ENCODE data around the gene ALS2CL. TPM values are rescaled to one million over a fixed set of nuclear protein-coding genes. Genes with fewer than 3 reads are reported as not detected.
"Not testable (repeated sequence)": the region's sequence is repeated elsewhere in the genome, so short reads cannot be mapped to it uniquely, and the experiment has no call there.

ALS2CL gene
- total RNA-seq, 1 experiment from 2014 or later = 0.90 TPM

DNA sequence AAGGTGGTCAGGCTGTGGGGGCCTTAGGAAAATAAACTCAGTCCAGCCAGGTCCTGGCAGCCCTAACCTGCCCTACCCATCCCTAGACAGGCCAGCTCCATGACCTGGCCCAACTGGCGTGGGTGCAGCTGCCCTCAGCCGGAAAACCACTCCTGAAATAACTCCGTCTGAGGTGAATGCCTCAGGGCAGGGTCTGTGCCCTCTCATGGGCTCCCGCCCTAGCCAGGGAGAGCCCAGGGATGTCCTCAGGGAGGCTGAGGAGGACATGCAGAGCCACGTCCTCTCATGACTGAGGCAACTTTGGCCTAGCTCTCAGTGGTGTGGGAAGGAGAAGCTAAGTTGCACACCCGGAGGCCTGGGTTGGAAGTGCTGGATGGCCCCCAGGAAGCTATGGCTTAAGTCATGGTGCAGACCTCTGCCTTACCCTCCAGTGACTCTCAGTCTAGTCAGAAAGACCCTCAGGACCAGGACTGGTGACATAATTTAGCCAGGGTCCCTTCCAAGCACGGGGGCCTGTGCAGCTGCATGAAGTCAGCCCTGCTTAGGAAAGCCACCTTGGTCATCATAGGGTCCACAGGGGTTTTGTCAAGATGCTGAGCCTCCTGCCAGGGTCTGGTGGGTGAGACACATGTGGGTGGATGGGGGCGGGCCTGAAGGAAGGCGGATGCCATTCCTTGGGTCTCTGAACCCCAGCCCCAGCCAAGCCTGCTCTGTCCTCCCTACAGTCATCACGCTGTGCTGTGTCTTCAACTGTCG is 15.1 kb upstream of the ALS2CL start:
- no peak for DNase-seq (ENCODE audit: low read depth, low spot score)
- in situ Hi-C loops (cut with HindIII; ENCODE audit: low pct_unique_long_range_greater_than_20kb, low sequenced_read_pairs) = no loop called here

DNA sequence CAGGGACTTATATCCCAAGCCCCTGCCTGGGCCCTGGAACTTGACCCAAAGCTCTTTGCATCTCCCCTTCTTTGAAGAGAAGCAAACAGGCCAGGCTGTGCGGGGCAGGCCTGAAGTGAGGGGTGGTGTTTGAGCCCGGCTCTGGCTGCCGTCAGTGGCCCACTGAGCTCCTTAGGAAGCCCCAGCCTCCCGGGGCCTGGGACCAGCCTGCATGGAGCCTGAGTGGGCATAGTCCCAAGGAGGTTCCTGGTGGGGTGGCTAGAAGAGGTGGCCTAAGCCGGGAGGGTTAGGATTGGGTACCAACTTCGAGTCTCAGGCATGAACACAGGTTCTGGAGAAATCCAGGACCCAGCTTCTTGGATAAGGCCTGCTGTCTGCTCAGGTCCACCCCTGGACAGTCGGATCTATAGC is 14.1 kb upstream of the ALS2CL start:
- in situ Hi-C loops (cut with HindIII; ENCODE audit: low pct_unique_long_range_greater_than_20kb, low sequenced_read_pairs) = no loop called here

DNA sequence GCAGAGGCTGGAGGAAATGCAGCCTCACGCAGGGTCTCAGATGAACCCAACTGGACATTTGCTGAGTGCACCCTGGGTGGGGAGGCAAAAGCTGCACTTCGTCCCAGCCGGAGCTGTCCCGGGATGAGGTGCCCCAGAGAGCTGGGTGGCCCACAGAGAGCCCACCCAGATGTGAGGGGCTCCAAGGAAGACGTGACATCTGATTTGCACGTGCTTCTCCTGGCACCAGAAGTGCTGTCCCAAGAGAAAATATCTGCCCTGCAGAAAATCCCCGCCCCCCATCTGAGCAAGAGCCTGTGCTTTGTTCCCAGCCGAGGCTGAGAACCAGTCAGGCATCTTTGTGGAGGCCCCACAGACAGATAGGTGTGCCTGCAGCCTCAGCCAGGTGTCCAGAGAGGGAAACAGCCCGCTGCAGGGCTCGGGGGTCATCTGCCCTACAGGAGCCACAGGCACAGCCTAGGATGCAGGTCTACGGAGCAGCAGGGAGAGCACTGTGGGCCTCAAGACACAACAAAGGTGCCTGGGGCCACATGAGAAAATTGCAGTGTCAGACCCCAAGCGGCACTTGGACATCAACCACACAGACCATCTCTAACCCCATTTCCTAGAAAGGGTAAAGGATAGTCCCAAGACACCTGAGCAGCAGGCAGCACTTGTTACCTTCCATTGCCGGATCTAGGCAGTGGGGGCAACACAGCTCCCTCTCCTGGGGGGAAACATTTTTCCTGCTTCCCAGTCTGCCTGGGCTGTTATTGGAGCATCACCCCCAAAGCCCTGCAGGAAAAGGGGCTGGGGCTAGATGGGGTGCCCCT is 13.5 kb upstream of the ALS2CL start:
- in situ Hi-C loops (cut with HindIII; ENCODE audit: low pct_unique_long_range_greater_than_20kb, low sequenced_read_pairs) = no loop called here
- DNase-seq (ENCODE audit: low read depth, low spot score) = no peak

More for the DNA sequence above, 14.1 kb upstream of the ALS2CL start:
- DNase-seq (ENCODE audit: low read depth, low spot score) = no peak

DNA sequence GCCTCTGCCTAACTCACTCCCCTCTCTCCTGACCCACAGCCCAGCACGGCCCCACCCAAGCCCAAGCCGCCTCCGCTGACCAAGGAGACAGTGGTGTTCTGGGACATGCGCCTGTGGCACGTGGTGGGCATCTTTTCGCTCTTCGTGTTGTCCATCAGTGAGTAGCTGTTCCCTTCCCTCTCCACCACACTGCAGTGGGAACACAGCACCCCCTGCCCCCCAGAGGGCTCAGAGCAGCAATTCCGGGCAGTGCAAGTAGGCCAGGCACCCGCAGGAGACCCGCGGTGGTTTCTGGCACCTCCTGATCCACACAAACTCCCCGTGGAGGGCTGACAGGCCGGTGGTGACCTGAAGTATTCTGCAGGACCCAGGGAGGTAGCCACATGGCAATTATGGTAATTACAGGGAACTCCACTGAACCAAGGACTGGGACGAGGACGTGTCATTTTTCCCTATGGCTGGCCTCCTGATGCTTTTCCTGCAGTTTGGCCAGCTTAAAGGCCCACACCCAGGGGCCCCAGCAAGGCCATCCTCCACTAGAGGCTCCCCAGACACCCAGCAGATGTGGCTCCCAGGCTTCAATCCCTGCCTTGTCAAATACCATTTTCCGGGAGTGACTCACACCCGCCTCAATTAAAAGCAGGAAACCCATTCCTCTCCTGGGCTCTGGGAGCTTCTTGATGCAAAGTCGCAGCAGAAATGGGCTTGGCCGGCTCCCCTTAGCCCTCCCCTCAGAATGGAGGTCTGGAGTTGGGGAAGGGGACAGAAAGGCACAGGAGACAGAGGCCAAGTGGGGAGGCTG is 12.5 kb upstream of the ALS2CL start:
- no peak for DNase-seq (ENCODE audit: low read depth, low spot score)

DNA sequence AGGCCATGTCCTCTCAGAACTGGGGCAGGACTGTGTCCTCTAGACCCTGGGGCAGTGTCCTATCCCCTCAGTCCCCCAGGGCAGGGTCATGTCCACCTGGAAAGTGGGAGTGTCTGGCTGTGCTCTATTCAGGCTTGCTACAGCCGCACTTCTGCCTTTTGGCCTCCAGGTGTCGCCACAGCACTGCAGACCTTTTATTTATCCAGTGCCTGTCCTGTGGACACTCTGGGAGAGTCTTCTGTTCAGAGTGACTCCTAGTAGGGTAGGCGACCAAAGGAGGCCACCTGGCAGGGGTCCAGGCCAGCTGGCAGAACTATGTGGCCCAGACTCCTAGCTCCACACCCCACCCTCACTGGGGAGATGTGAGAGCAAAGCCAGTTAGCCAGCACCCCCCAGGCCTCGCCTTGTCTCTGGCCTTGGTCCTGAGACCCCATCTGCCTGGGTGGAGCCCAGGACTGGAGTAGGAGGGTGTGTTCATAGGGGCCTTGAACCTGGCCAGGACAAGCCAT is 11.6 kb upstream of the ALS2CL start:
- DNase-seq (ENCODE audit: low read depth, low spot score) = peak; percentile 79
- in situ Hi-C loops (cut with HindIII; ENCODE audit: low pct_unique_long_range_greater_than_20kb, low sequenced_read_pairs) = no loop called here

More for the DNA sequence above, 12.5 kb upstream of the ALS2CL start:
- in situ Hi-C loops (cut with HindIII; ENCODE audit: low pct_unique_long_range_greater_than_20kb, low sequenced_read_pairs) = no loop called here

DNA sequence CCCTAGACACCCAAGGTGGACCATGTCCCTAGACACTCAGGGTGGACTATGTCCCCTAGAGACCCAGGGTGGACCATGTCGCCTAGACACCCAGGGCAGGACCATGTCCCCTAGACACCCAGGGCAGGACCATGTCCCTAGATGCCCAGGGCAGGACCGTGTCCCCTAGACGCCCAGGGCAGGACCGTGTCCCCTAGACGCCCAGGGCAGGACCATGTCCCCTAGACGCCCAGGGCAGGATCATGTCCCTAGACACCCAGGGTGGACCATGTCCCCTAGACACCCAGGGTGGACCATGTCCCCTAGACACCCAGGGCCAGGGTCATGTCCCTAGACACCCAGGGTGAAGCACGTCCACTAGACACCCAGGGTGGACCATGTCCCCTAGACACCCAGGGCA is 10.9 kb upstream of the ALS2CL start:
- in situ Hi-C loops (cut with HindIII; ENCODE audit: low pct_unique_long_range_greater_than_20kb, low sequenced_read_pairs); DNase-seq (ENCODE audit: low read depth, low spot score): not testable (repeated sequence)

DNA sequence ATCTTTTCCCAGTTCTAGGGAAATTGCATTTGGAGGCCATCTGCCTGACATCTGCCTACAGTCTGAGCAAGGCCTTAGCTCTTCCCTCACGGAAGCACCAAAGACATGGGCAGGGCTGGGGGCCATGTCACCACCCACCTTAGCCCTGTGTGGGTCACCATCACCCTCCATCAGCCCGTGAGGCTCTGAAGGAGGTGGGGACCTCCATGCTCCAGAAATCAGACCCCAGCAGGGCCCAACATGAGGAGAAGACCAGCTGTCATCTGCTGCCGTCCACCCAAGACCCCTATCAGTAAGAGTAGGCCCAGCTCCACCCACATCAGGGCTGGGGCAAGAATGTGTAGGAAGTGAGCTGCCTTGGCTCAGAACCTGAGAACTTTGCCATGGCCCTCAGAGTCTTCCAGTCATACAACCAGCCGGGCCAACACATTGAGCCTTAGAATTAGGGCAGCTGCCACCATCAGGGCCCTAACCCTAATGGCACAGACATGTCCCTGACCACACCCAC is 9.6 kb upstream of the ALS2CL start:
- DNase-seq (ENCODE audit: low read depth, low spot score) = no peak
- in situ Hi-C loops (cut with HindIII; ENCODE audit: low pct_unique_long_range_greater_than_20kb, low sequenced_read_pairs) = no loop called here

DNA sequence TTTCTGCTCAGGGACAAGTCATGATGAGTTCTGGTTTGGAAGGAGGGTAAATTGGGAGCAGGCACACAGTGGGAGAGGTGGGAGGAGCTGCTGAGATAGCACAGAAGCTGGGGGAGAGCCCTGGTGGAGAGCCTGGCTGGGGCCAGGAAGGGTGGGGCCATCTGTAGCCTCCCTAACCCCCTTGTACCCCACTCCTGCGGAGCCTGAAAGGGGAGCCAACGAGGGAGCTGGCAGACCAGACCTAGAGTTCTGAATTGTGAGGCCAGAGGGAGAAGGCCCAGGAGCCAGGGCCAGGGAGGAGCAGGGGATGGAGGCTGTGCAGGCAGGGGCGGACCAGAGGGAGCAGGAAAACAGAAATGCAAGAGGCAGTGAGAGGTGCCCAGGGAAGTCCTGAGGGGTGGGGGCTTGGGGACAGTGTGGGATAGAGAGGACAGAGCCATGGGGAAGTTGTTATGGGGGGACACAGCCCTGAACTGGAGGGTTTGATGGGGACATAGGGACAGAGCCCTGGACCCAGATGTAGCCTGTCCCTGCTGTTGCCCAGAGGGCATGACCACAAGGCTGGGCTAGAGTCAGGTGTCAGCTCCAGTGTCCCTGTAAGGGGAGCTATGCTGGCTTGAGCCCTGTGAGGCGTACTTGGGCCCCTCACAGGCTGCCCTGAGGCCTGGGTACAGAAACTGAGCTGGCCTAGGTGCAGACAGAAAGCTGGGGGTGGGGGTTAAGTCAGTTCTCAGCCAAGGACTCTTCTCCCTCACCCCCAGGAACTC is 8.9 kb upstream of the ALS2CL start:
- no peak for DNase-seq (ENCODE audit: low read depth, low spot score)

DNA sequence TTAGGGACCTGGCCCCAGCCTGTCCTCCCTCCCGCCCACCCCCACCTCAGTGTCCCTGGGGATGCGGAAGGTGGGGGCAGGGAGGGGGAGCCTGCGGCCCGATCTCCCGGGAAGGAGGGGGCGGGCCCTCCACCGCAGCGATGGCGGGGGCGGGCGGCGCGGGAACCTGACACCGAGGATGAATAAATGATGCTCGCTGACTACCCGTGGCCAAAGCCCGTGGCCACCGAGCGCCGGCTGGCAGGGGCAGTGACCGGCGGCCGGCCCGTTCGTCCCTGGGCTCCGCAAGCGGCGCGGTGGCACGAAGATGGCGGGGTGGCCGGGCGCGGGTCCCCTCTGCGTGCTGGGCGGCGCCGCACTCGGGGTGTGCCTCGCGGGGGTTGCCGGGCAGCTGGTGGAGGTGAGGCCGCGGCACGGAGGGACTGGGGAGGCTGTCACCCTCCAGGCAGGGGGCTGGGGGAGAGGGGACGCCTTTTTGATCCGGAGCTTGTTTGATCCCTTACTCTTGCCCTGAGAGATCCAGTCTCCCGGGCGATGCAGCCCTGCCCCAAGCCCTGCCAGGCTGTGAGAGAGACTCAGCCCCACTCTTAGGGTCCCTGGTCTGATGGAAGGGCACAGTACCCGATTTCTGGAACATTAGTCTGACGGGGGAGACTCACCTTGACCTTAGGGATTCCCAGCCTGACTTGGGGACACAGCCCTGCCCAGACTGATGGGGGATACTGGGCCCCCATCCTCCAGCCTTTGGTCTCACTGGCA is 7.9 kb upstream of the ALS2CL start, which contains the start of gene TMIE:
TMIE (plus strand) TSS at position 212 of the 759 bp plus-strand sequence; CDS start at position 308, 96 bp downstream.
- DNase-seq (ENCODE audit: low read depth, low spot score) = no peak
- in situ Hi-C loops (cut with HindIII; ENCODE audit: low pct_unique_long_range_greater_than_20kb, low sequenced_read_pairs) = no loop called here

More for the DNA sequence above, 8.9 kb upstream of the ALS2CL start:
- in situ Hi-C loops (cut with HindIII; ENCODE audit: low pct_unique_long_range_greater_than_20kb, low sequenced_read_pairs) = no loop called here

DNA sequence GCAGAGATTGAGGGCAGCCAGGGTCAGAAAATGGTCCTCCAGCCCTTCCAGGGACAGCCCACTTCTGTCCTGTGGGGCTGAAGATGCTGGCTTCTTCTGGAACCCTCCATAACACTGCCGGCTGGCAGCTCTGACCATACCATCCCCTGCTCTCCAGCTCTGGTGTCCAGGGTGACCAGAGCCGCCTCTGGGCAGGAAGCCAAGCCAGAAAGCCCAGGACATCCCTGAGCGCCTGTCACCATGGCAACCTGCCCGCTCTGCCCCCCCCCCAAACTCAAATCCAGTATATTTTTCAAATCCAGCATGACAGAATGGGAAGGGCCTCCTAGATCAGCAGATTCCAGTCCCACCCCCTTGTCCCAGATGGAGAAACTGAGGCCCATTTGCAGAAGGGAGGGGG is 7.3 kb upstream of the ALS2CL start:
- in situ Hi-C loops (cut with HindIII; ENCODE audit: low pct_unique_long_range_greater_than_20kb, low sequenced_read_pairs) = no loop called here
- no peak for DNase-seq (ENCODE audit: low read depth, low spot score)

DNA sequence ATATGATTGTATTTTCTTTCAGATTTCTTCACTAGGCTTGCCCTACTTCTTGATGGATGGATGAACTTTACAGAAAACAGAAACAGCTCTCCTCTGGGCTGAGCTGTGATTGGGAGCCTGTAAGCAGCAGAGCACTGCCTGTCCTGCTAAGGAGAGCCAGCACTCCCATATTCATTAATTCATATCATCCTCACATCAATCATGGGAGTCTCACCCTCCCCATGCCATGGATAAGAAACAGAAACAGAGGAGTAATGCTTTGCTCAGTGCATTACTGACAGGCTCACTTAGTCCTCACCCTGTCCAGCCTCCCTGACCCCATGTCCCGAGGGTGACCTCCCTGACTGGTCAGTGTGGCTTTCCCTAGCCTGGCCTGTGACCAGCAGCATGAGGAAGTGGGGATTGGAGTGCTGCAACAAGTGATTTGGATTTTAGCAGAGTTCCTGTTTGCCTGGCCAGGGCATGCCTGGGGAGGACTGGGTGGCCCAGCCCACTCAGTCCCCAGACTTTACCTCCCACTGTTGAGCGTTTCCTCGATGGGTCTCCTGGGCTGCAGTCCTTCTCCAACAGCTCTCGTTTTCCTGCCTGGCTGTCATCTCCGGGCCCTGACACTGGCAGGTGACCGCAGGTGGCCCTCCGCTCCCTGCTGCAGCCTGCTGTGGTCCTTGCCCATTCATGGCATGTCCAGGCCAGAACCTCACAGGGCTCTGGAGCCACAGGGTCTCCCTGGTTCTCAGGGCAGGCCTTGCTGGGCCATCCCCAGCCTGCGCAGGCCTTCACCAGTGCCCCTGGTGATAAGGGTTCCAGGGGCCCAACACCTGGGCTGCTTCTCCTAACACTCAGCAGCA is 6.4 kb upstream of the ALS2CL start:
- no peak for DNase-seq (ENCODE audit: low read depth, low spot score)
- in situ Hi-C loops (cut with HindIII; ENCODE audit: low pct_unique_long_range_greater_than_20kb, low sequenced_read_pairs) = no loop called here

DNA sequence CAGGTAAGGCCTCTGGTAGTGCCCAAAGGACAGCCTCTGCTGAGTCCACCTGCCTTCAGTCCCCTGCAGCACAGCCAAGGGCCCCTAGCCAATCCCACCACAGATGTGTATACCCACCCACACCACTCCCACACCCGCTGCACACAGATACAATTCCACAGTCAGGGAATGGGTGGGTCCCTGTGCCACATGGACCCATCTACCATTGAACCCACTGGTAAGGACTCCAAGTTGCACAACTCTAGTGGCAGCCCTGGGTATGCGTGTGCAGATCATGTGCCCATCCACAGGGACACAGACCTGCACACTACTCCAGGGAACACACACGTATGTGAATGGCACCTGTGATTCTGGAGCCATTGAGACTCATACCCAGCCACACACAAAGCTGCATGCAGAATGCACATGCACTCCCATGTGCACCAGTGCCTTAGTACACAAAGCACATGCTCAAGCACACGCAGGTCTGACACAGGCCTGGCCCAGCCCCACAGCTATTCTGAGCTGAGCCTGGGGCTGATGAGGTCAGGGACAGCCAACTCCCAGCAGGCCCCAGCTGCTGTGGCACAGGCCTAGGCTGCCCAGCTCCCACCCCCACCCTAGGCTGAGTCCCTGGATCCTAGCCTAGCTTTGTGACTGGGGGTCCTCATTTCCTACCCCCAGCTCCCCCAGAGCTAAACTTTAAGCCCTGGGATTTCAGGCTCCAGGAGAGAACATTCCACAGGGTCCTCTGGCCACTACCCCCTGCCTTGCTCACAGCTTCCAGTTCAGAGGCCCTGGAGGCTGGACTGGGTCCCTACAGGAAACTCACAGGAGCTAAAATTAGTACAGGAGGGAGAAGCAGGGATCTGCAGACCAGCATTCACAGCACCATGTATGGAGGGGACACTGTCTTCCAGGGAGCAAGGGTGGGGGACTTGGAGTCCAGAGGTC is 2.7 kb upstream of the ALS2CL start:
- DNase-seq (ENCODE audit: low read depth, low spot score) = peak; percentile 19
- in situ Hi-C loops (cut with HindIII; ENCODE audit: low pct_unique_long_range_greater_than_20kb, low sequenced_read_pairs) = no loop called here

DNA sequence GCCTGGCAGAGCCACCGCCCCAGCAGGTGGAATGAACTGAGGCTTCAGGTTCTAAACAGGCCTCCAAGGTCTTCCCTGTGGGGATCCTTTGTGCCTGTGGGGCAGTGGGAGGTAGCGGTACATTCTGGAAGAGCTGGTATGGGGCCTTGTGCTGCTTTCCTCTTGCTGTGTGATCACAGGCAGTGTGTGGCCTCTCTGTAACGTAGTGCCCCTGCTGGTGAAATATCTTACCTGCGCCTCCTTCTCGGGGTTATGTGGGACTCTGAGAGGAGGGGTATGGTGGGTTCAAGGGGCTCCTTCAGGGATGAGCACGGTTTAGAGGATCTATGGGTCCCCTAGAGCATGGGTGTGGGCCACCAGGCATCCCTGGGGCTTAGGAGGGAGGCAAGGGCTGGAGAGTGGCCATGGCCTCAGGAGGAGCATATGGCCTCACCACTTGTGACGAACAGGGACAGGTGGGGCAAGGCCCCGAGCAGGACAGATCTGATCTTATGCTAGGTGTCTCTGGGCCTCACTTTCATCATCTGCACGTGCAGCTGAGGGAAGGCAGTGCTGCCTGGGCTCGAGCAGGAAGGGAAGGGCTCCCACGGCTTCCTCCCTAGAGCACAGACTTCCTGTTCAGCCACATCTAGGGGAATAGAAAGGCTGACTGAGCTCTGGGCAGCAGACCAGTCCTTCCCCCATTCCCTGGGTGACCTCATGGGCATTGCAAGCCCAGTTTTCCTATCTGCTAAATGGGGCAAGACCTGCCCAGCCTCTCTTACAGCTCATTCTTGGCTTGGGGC is 1.9 kb upstream of the ALS2CL start:
- in situ Hi-C loops (cut with HindIII; ENCODE audit: low pct_unique_long_range_greater_than_20kb, low sequenced_read_pairs) = no loop called here

DNA sequence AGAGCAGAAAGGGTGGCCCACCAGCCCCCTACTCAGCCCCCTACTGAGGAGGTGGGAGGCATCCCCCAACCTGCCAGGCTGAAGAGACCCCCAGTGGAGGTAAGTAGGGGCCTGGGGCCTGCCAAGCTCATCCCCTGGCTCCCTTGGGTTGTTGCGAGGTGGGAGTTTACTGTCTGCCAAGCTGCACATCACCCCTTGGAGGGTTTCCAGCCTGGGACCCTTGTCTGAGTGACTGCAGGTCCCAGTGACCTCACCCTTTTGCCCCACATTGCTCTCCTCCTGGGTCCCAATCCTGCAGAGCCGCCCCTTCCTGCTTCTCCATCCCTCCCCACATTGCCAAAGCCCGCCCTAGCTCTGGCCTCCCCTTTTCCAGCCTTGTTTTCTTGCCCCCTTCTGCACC is 1.0 kb upstream of the ALS2CL start:
- no peak for DNase-seq (ENCODE audit: low read depth, low spot score)
- in situ Hi-C loops (cut with HindIII; ENCODE audit: low pct_unique_long_range_greater_than_20kb, low sequenced_read_pairs) = no loop called here

More for the DNA sequence above, 1.9 kb upstream of the ALS2CL start:
- DNase-seq (ENCODE audit: low read depth, low spot score) = peak; percentile 59
